ENCODE data around the gene RGS11.

GRCh38 chr16:281660-282255, 6.0 kb upstream of the RGS11 start:
- TF ChIP-seq, protein P1, sequence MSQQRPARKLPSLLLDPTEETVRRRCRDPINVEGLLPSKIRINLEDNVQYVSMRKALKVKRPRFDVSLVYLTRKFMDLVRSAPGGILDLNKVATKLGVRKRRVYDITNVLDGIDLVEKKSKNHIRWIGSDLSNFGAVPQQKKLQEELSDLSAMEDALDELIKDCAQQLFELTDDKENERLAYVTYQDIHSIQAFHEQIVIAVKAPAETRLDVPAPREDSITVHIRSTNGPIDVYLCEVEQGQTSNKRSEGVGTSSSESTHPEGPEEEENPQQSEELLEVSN (IDR thresholded peaks at IDR 0.05; ENCODE audit: borderline replicate concordance, low read depth): no peak
- TF ChIP-seq KDM1A (IDR thresholded peaks at IDR 0.05; ENCODE audit: low read depth): no peak
- no peak for TF ChIP-seq RARB (CRISPR knock-in tag; IDR thresholded peaks at IDR 0.05)
- no peak for TF ChIP-seq POLR2AphosphoS2 (conservative IDR thresholded peaks at IDR 0.05; ENCODE audit: low read length)
- TF ChIP-seq, protein P2, sequence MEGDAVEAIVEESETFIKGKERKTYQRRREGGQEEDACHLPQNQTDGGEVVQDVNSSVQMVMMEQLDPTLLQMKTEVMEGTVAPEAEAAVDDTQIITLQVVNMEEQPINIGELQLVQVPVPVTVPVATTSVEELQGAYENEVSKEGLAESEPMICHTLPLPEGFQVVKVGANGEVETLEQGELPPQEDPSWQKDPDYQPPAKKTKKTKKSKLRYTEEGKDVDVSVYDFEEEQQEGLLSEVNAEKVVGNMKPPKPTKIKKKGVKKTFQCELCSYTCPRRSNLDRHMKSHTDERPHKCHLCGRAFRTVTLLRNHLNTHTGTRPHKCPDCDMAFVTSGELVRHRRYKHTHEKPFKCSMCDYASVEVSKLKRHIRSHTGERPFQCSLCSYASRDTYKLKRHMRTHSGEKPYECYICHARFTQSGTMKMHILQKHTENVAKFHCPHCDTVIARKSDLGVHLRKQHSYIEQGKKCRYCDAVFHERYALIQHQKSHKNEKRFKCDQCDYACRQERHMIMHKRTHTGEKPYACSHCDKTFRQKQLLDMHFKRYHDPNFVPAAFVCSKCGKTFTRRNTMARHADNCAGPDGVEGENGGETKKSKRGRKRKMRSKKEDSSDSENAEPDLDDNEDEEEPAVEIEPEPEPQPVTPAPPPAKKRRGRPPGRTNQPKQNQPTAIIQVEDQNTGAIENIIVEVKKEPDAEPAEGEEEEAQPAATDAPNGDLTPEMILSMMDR (IDR thresholded peaks at IDR 0.05): no peak
- TF ChIP-seq REST (IDR thresholded peaks at IDR 0.05): no peak
- TF ChIP-seq MAZ (IDR thresholded peaks at IDR 0.05; ENCODE audit: borderline replicate concordance, low read depth, low read length): no peak
- no peak for TF ChIP-seq ELK1 (IDR thresholded peaks at IDR 0.05; ENCODE audit: low read depth, low read length)
- TF ChIP-seq POLR2A (IDR thresholded peaks at IDR 0.05; ENCODE audit: low read length): no peak
- no peak for TF ChIP-seq NPAS2 (CRISPR knock-in tag; IDR thresholded peaks at IDR 0.05; ENCODE audit: borderline replicate concordance)
- TF ChIP-seq MAFK (IDR thresholded peaks at IDR 0.05; ENCODE audit: partially characterized antibody): no peak
- TF ChIP-seq CHD2 (IDR thresholded peaks at IDR 0.05; ENCODE audit: low read length, partially characterized antibody): no peak
